Heart right ventricle (tissue), 16 donors: Measurements from ENCODE around the gene GABRP. TPM values are rescaled to one million over a fixed set of nuclear protein-coding genes. Genes with fewer than 3 reads are reported as not detected.

Experiments used
- ATAC-seq, 8 donors: fragments of 200-7000 bp; cut with Tn5 transposase; one replicate each; pipeline ENCODE4 v1.9.1; 2020; ENCODE audit warnings: mild to moderate bottlenecking in 8 of 8, moderate library complexity in 8 of 8, moderate number of reproducible peaks in 1 of 8
- DNase-seq, 2 donors: peaks; one replicate each; pipeline ENCODE4 v3.0.0-alpha.2; 2020
- H3K27ac ChIP-seq, 10 donors: fragments of 200-600 bp; sonication (generic) in 2 of 10; one replicate each; pipeline versions ENCODE4 v1.5.0 to v1.8.0; 2020 to 2022; ENCODE audit warnings: mild to moderate bottlenecking in 3 of 10
- H3K27me3 ChIP-seq, 7 donors: fragments of 200-600 bp; one replicate each; pipeline ENCODE4 v1.8.0; 2021 to 2022; ENCODE audit warnings: mild to moderate bottlenecking in 2 of 7
- H3K36me3 ChIP-seq, 9 donors: fragments of 200-600 bp; sonication (generic) in 1 of 9; one replicate each; pipeline versions ENCODE4 v1.5.0 to v1.8.0; 2020 to 2022; ENCODE audit warnings: mild to moderate bottlenecking in 2 of 9
- H3K4me1 ChIP-seq, 9 donors: fragments of 200-600 bp; sonication (generic) in 1 of 9; one replicate each; pipeline versions ENCODE4 v1.5.0 to v1.8.0; 2020 to 2022; ENCODE audit warnings: mild to moderate bottlenecking in 4 of 9
- H3K4me3 ChIP-seq, 10 donors: fragments of 200-600 bp; sonication (generic) in 2 of 10; one replicate each; pipeline versions ENCODE4 v1.5.0 to v1.8.0; 2020 to 2022; ENCODE audit warnings: mild to moderate bottlenecking in 7 of 10, moderate library complexity in 2 of 10
- H3K9me3 ChIP-seq, 11 donors: fragments of 200-600 bp in 10 of 11; sonication (generic) in 2 of 11; one replicate each; pipeline versions ENCODE4 v1.5.0 to v1.8.0; 2013 to 2022; ENCODE audit warnings: mild to moderate bottlenecking in 2 of 11, control low read depth in 1 of 11, moderate library complexity in 1 of 11
- CTCF ChIP-seq, 9 donors: fragments of 200-600 bp; sonication (generic) in 2 of 9; IDR thresholded peaks; one replicate each; pipeline versions ENCODE4 v1.5.0 to v1.8.0; 2021 to 2022; ENCODE audit warnings: antibody characterized with exemption in 9 of 9, mild to moderate bottlenecking in 5 of 9, moderate library complexity in 1 of 9
- WGBS, 2 donors: extraction: QIAGEN DNeasy Blood & Tissue Kit; methylation state at CpG; one replicate each; pipeline ENCODE4 v1.1.7; 2013; ENCODE audit warnings: inconsistent platforms in 1 of 2; 5-methylcytosine and 5-hydroxymethylcytosine counted together
- intact Hi-C, 10 donors: fragments of 100-400 bp; cut with DNase I; formaldehyde crosslinking; loops; one replicate each; pipeline versions ENCODE4 v1.11.1 to v1.14.2; 2022
- polyA plus RNA-seq, 2 donors: library from polyadenylated mRNA; stranded (reverse); fragments of 200-250 nt; gene quantifications; one replicate each; pipeline ENCODE4 v1.2.3, GENCODE V29; 2013
- total RNA-seq, 10 donors: library from RNA; stranded (reverse); fragmentation: NEBNext Ultra II Directional in 3 of 10; extraction: Animal tissue kit (Norgen Biotek cat#: 25700) in 3 of 10; gene quantifications; one replicate each; pipeline versions ENCODE4 v1.2.1 to v1.2.4, GENCODE V29; 2021 to 2023
- donor health status: Arrhythmogenic right ventricular cardiomyopathy.
- donor health status: ischemic (EF 13 %, LVEDD 7.1; RV severe dilation, severe dysfunction).
- donor health status: healthy with polysubstance abuse.
- donor health status: DM: no; HTN: yes; CAD: no.
- donor health status: DM: no; HTN: no; CAD: no.
- donor health status: ischemic (EF 25% LVEDD 6.9; RV normal size, moderate dysfunction).
- donor health status: ischemic (EF 25% LVEDD 5.7; RV mildly dilated, moderate dysfunction).
- donor health status: healthy.
- donor health status: DM: yes; HTN: yes; CAD: no.
- donor health status: Ischemic cardiomyopathy.
- donor health status: ischemic (EF 35%, LVEDD 5.7; RV mildly dilated, moderate dysfunction).
- donor health status: nonischemic (EF 11% LVEDD 7.7; RV severe dilation, severe dysfunction).
- donor health status: DM: yes; HTN: yes; CAD: no.
- donor health status: PGD.
- donor health status: ischemic (EF 29% LVEDD 5.4; RV normal size, mild dysfunction).
- donor health status: nonischemic (EF 23%, LVEDD 6.1; RV moderate dilation, normal function).

The GABRP gene
- total and polyA plus RNA-seq, 12 donors = 0.07 to 1.6 (median 0.46) TPM; not detected in 1

GRCh38 chr5:170787216-170787615 is 3.7 kb downstream of the GABRP start:
- no peak for TF ChIP-seq CTCF (IDR thresholded peaks at IDR 0.05)
- ATAC-seq = no peak
- H3K27me3 ChIP-seq = no peaks in the 10 kb centered on the region
- H3K27ac ChIP-seq = peak overlapping the region in 5 of 10 donors; percentile 24 to 76 (median 61)
- 71 to 81% methylated on average over 5 of the region's 5 CpGs for WGBS, 2 donors
- no peaks in the 10 kb centered on the region for H3K9me3 ChIP-seq
- H3K4me1 ChIP-seq = peaks cover 2 to 83% (median 42%) of the 10 kb centered on the region in 9 donors
- DNase-seq = no peak
- intact Hi-C loops = loop anchor here in 1 of 10 donors (5.0 kb wide), 1 partner anchor 150 kb away; no protein-coding TSS in a partner anchor
- peak overlapping the region in 2 of 10 donors; percentile 31 to 33 for H3K4me3 ChIP-seq
- no peaks in the 10 kb centered on the region for H3K36me3 ChIP-seq

- H3K9me3 ChIP-seq = no peaks in the 10 kb centered on the region
- no peaks in the 10 kb centered on the region for H3K36me3 ChIP-seq
- no peak for TF ChIP-seq CTCF (IDR thresholded peaks at IDR 0.05)
- no peaks in the 10 kb centered on the region for H3K27me3 ChIP-seq
- peak overlapping the region in 6 of 10 donors; percentile 5 to 33 (median 28) for H3K4me3 ChIP-seq
- H3K27ac ChIP-seq = peak overlapping the region in 9 of 10 donors; percentile 32 to 76 (median 58)
- peaks cover 2 to 68% (median 32%) of the 10 kb centered on the region in 9 donors for H3K4me1 ChIP-seq
- 58 to 61% methylated on average over 11 of the region's 11 CpGs for WGBS, 2 donors
- ATAC-seq = peak in 5 of 8 donors; percentile 21 to 78 (median 57)
- intact Hi-C loops = loop anchor here in 3 of 10 donors (2.0 to 5.0 kb wide), 3 partner anchors 44 to 151 kb away; no protein-coding TSS in a partner anchor
- DNase-seq = peak in 1 of 2 donors; percentile 38
Observed at GRCh38 chr5:170788626-170789304, 5.2 kb downstream of the GABRP start.

GRCh38 chr5:170791325-170791954 is 7.9 kb downstream of the GABRP start:
- WGBS, 2 donors = 40 to 44% methylated on average over 7 of the region's 7 CpGs
- intact Hi-C loops = loop anchor here (1.0 to 10.0 kb wide), 8 partner anchors 45 to 357 kb away; no protein-coding TSS in a partner anchor
- H3K27me3 ChIP-seq = no peaks in the 10 kb centered on the region
- no peaks in the 10 kb centered on the region for H3K9me3 ChIP-seq
- H3K36me3 ChIP-seq = no peaks in the 10 kb centered on the region
- TF ChIP-seq CTCF (IDR thresholded peaks at IDR 0.05) = peak; percentile 57 to 82 (median 66)
- H3K4me3 ChIP-seq = no peak overlapping the region
- H3K4me1 ChIP-seq = peaks cover 2 to 46% (median 27%) of the 10 kb centered on the region in 9 donors
- H3K27ac ChIP-seq = peak overlapping the region in 5 of 10 donors; percentile 3 to 76 (median 30)
- DNase-seq = peak; percentile 49 to 76
- ATAC-seq = peak; percentile 74 to 88 (median 83)

GRCh38 chr5:170792878-170793277 is 9.4 kb downstream of the GABRP start:
- Histone ChIP-seq H3K36me3 (no peaks in the 10 kb centered on the region), H3K4me1 (peaks cover 2 to 43% (median 24%) of the 10 kb centered on the region in 9 donors), H3K27me3 (no peaks in the 10 kb centered on the region), H3K9me3 (no peaks in the 10 kb centered on the region), H3K4me3 (no peak overlapping the region), H3K27ac (peak overlapping the region in 1 of 10 donors; percentile 12)
- TF ChIP-seq CTCF (IDR thresholded peaks at IDR 0.05) = no peak
- intact Hi-C loops = loop anchor here in 5 of 10 donors (2.0 to 10.0 kb wide), 4 partner anchors 154 to 358 kb away; no protein-coding TSS in a partner anchor
- 59 to 74% methylated on average over 8 of the region's 8 CpGs for WGBS, 2 donors
- DNase-seq (no peak), ATAC-seq (peak in 4 of 8 donors; percentile 11 to 63 (median 38))
